NCI-H82 (cell line): ENCODE data around the gene ADAM19.

Source experiments
- DNase-seq: peaks from one replicate; lab custom pipeline; 2025; lab: John Stamatoyannopoulos, UW

ADAM19 gene

GRCh38 chr5:157575381-157576020 is at the start of gene ADAM19:
Gene ADAM19 (minus strand): TSS chr5:157575775. CDS start chr5:157575696, 79 bp downstream.
- DNase-seq = peak; percentile 67

- no peak for DNase-seq
These were observed 48.6 kb upstream of the ADAM19 start for GRCh38 chr5:157624144-157624543.

- DNase-seq = no peak
These were observed 45.2 kb upstream of the ADAM19 start for GRCh38 chr5:157620776-157621175.

- DNase-seq = no peak
These were observed 42.7 kb upstream of the ADAM19 start for GRCh38 chr5:157618191-157618765.

GRCh38 chr5:157616785-157617184 is 41.2 kb upstream of the ADAM19 start:
- no peak for DNase-seq

GRCh38 chr5:157613385-157614245 is 38.0 kb upstream of the ADAM19 start:
- no peak for DNase-seq

GRCh38 chr5:157612581-157612980 is 37.0 kb upstream of the ADAM19 start:
- no peak for DNase-seq

GRCh38 chr5:157611571-157612476 is 36.2 kb upstream of the ADAM19 start:
- peak; percentile 8 for DNase-seq

GRCh38 chr5:157610990-157611389 is 35.4 kb upstream of the ADAM19 start:
- DNase-seq = no peak

- no peak for DNase-seq
These were observed 33.5 kb upstream of the ADAM19 start for GRCh38 chr5:157608972-157609565.

- no peak for DNase-seq
These were observed 32.0 kb upstream of the ADAM19 start for GRCh38 chr5:157607371-157608161.

- DNase-seq = no peak
These were observed 30.5 kb upstream of the ADAM19 start for GRCh38 chr5:157606046-157606445.

- no peak for DNase-seq
These were observed 28.0 kb upstream of the ADAM19 start for GRCh38 chr5:157603333-157604190.

- DNase-seq = no peak
These were observed 26.9 kb upstream of the ADAM19 start for GRCh38 chr5:157602505-157602904.

GRCh38 chr5:157600252-157600651 is 24.7 kb upstream of the ADAM19 start:
- DNase-seq = no peak

- DNase-seq = no peak
These were observed 24.0 kb upstream of the ADAM19 start for GRCh38 chr5:157599565-157599964.

GRCh38 chr5:157598350-157598936 is 22.9 kb upstream of the ADAM19 start:
- DNase-seq = no peak

GRCh38 chr5:157597277-157597676 is 21.7 kb upstream of the ADAM19 start:
- no peak for DNase-seq

- no peak for DNase-seq
These were observed 20.9 kb upstream of the ADAM19 start for GRCh38 chr5:157596487-157596886.
